ENCODE data around the gene PDE11A.

- TF ChIP-seq CTCF (IDR thresholded peaks at IDR 0.05; ENCODE audit: control extremely low read depth in 1 of 3, insufficient read depth in 1 of 3, low read depth in 1 of 3, low read length in 3 of 3), result no peak
- TF ChIP-seq BRCA1 (IDR thresholded peaks at IDR 0.05; ENCODE audit: low read depth, low read length), result no peak
- TF ChIP-seq HDAC6 (IDR thresholded peaks at IDR 0.05; ENCODE audit: low read depth, low read length), result no peak
- no peak for TF ChIP-seq CBX8 (IDR thresholded peaks at IDR 0.05; ENCODE audit: borderline replicate concordance, low read depth, low read length)
- no peak for TF ChIP-seq ZNF274 (IDR thresholded peaks at IDR 0.05; ENCODE audit: borderline replicate concordance, extremely low read depth, low read length)
- TF ChIP-seq RNF2 (IDR thresholded peaks at IDR 0.05; ENCODE audit: borderline replicate concordance, low read depth, low read length, missing control alignments, poor library complexity, severe bottlenecking), result no peak
- TF ChIP-seq JUN (IDR thresholded peaks at IDR 0.05; ENCODE audit: low read depth, low read length), result no peak
- TF ChIP-seq TBP (IDR thresholded peaks at IDR 0.05; ENCODE audit: low read depth, low read length), result no peak
- no peak for TF ChIP-seq CHD2 (IDR thresholded peaks at IDR 0.05; ENCODE audit: low read length)
Observed at GRCh38 chr2:177658309-177658708, 414.3 kb downstream of the PDE11A start.

Data from H1 (cell line).